Measurements from ENCODE around the gene DLGAP1. TPM values are rescaled to one million over a fixed set of nuclear protein-coding genes. Genes with fewer than 3 reads are reported as not detected.

DLGAP1 gene
- total RNA-seq, 1 experiment from 2014 or later = 0.39 TPM

DNA sequence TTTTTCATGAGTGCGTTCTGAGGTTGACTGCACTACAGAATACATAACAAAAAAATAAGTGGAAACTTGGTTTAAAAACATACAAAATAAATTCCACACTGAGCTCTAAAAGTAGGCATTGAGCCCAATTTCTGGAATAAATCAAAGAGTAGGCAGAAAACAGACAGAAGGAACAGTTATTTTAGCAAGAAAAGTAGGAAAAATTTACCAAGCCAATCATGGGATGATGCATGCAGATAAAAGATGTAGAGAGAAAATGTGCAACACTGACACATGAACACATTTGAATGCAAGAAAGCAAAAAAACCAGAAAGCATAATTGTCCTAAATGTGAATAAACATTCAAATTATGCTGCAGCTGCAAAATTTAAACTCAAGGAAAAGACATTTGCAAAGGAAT is 308.3 kb downstream of the DLGAP1 start:
- no TSS peak for BruUV-seq (replicated peaks)
- ChIA-PET POLR2A (no interaction called here), CTCF (no interaction called here), RAD21 (ENCODE audit: low non-redundant PET in 1 of 2, low total read pairs in 2 of 2, uncharacterized antibody in 2 of 2, unreplicated experiment in 2 of 2) (no interaction called here)
- no peaks in the 10 kb centered on the region for H3K36me3 ChIP-seq (ENCODE audit: control insufficient read depth in 1 of 2, insufficient read depth in 2 of 2, low read length in 2 of 2)
- H3K4me1 ChIP-seq (ENCODE audit: control insufficient read depth in 1 of 2, insufficient read depth in 2 of 2, low read length in 2 of 2) = no peaks in the 10 kb centered on the region
- no peaks in the 10 kb centered on the region for H3K27me3 ChIP-seq (ENCODE audit: insufficient read depth, low read length)
- no peaks in the 10 kb centered on the region for H4K20me1 ChIP-seq (ENCODE audit: insufficient read depth)
- intact Hi-C loops (cut with micrococcal nuclease) = no loop called here
- no peaks in the 10 kb centered on the region for H3K9me2 ChIP-seq (ENCODE audit: insufficient read depth)
- TF ChIP-seq, protein P1, sequence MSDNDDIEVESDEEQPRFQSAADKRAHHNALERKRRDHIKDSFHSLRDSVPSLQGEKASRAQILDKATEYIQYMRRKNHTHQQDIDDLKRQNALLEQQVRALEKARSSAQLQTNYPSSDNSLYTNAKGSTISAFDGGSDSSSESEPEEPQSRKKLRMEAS (IDR thresholded peaks at IDR 0.05) = no peak
- no peak for TF ChIP-seq REST (IDR thresholded peaks at IDR 0.05; ENCODE audit: low read depth)
- no peak for TF ChIP-seq ELF1 (IDR thresholded peaks at IDR 0.05; ENCODE audit: borderline replicate concordance, low read depth)
- H3K27ac ChIP-seq (ENCODE audit: low read depth, low read length) = no peak overlapping the region
- ATAC-seq (no peak), DNase-seq (ENCODE audit: low read depth, low spot score) (no peak)
- no peak overlapping the region for H3K4me2 ChIP-seq (ENCODE audit: low read length)
- no peaks in the 10 kb centered on the region for H3K79me2 ChIP-seq (ENCODE audit: insufficient read depth, low read length)
- H2AFZ ChIP-seq (ENCODE audit: low read depth, low read length, poor library complexity, severe bottlenecking) = no peak overlapping the region
- no peak overlapping the region for H3K4me3 ChIP-seq (replicated peaks in 1 of 2; ENCODE audit: low read depth in 1 of 2, low read length in 2 of 2)
- no peak overlapping the region for H3K9ac ChIP-seq (ENCODE audit: low read length)
- no peaks in the 10 kb centered on the region; a peak in 1 of 4 replicates for H3K9me3 ChIP-seq (ENCODE audit: control insufficient read depth in 1 of 2, insufficient read depth in 1 of 2, low read depth in 1 of 2, low read length in 2 of 2)

GRCh38 chr18:4144201-4144600 is 310.9 kb downstream of the DLGAP1 start:
- peak; percentile 42; the same call in 1 of the 2 replicates for ATAC-seq
- Histone ChIP-seq H3K4me1 (ENCODE audit: control insufficient read depth in 1 of 2, insufficient read depth in 2 of 2, low read length in 2 of 2) (no peaks in the 10 kb centered on the region), H3K9me2 (ENCODE audit: insufficient read depth) (no peaks in the 10 kb centered on the region), H3K27ac (ENCODE audit: low read depth, low read length) (no peak overlapping the region), H4K20me1 (ENCODE audit: insufficient read depth) (no peaks in the 10 kb centered on the region), H3K9me3 (ENCODE audit: control insufficient read depth in 1 of 2, insufficient read depth in 1 of 2, low read depth in 1 of 2, low read length in 2 of 2) (no peaks in the 10 kb centered on the region), H3K27me3 (ENCODE audit: insufficient read depth, low read length) (no peaks in the 10 kb centered on the region), H3K79me2 (ENCODE audit: insufficient read depth, low read length) (no peaks in the 10 kb centered on the region), H3K4me3 (replicated peaks in 1 of 2; ENCODE audit: low read depth in 1 of 2, low read length in 2 of 2) (no peak overlapping the region), H3K4me2 (ENCODE audit: low read length) (no peak overlapping the region), H2AFZ (ENCODE audit: low read depth, low read length, poor library complexity, severe bottlenecking) (no peak overlapping the region), H3K9ac (ENCODE audit: low read length) (no peak overlapping the region), H3K36me3 (ENCODE audit: control insufficient read depth in 1 of 2, insufficient read depth in 2 of 2, low read length in 2 of 2) (no peaks in the 10 kb centered on the region)
- POLR2A ChIA-PET = no interaction called here
- intact Hi-C loops (cut with micrococcal nuclease) = no loop called here
- RAD21 ChIA-PET (ENCODE audit: low non-redundant PET in 1 of 2, low total read pairs in 2 of 2, uncharacterized antibody in 2 of 2, unreplicated experiment in 2 of 2) = no interaction called here
- DNase-seq (ENCODE audit: low read depth, low spot score) = no peak
- CTCF ChIA-PET = no interaction called here
- no TSS peak for BruUV-seq (replicated peaks)
- no peak for TF ChIP-seq YY1 (IDR thresholded peaks at IDR 0.05; ENCODE audit: extremely low read depth, insufficient replicate concordance, low read depth, low read length)
- no peak for TF ChIP-seq EGR1 (IDR thresholded peaks at IDR 0.05; ENCODE audit: low read depth)
- no peak for TF ChIP-seq ATF3 (IDR thresholded peaks at IDR 0.05)
- no peak for TF ChIP-seq REST (IDR thresholded peaks at IDR 0.05; ENCODE audit: low read depth)
- no peak for TF ChIP-seq ZNF274 (IDR thresholded peaks at IDR 0.05; ENCODE audit: low read depth, low read length)
- TF ChIP-seq POLR2AphosphoS5 (IDR thresholded peaks at IDR 0.05; ENCODE audit: low read depth, low read length) = no peak
- TF ChIP-seq SIN3A (IDR thresholded peaks at IDR 0.05; ENCODE audit: low read depth) = no peak
- no peak for TF ChIP-seq JUND (IDR thresholded peaks at IDR 0.05)
- TF ChIP-seq ZFX (IDR thresholded peaks at IDR 0.05) = no peak
- no peak for TF ChIP-seq RAD21 (IDR thresholded peaks at IDR 0.05; ENCODE audit: low read depth)

All from HCT116 (cell line).